Trophoblast cell (in vitro differentiated cells and primary cell): ENCODE data around the gene TJP2.

Experiments
- DNase-seq, 2 donors: peaks; one replicate each; pipeline ENCODE4 v3.0.0-alpha.2; 2016
- H2AFZ ChIP-seq: 2 replicates; pipeline ENCODE4 v1.6.1; 2013; ENCODE audit warnings: low read length, moderate library complexity, mild to moderate bottlenecking; ENCODE audit not compliant: insufficient read depth, poor library complexity
- H2AK5ac ChIP-seq: 2 replicates; pipeline ENCODE4 v1.6.1; 2013; ENCODE audit warnings: mild to moderate bottlenecking, low read length
- H2BK120ac ChIP-seq: 2 replicates; pipeline ENCODE4 v1.6.1; 2013; ENCODE audit warnings: low read length, mild to moderate bottlenecking, moderate library complexity; ENCODE audit not compliant: insufficient read depth, poor library complexity
- H2BK12ac ChIP-seq: 2 replicates; pipeline ENCODE4 v1.6.1; 2013; ENCODE audit warnings: mild to moderate bottlenecking, low read length, moderate library complexity
- H2BK5ac ChIP-seq: 2 replicates; pipeline ENCODE4 v1.6.1; 2013; ENCODE audit warnings: low read length, low read depth, moderate library complexity, mild to moderate bottlenecking; ENCODE audit not compliant: poor library complexity
- H3K14ac ChIP-seq: 2 replicates; pipeline ENCODE4 v1.6.1; 2013; ENCODE audit warnings: mild to moderate bottlenecking, low read length
- H3K18ac ChIP-seq: 2 replicates; pipeline ENCODE4 v1.6.1; 2013; ENCODE audit warnings: mild to moderate bottlenecking, low read length
- H3K23ac ChIP-seq: 2 replicates; pipeline ENCODE4 v1.6.1; 2013; ENCODE audit warnings: low read length
- H3K27ac ChIP-seq: 2 replicates; pipeline ENCODE4 v1.5.1; 2013; ENCODE audit warnings: low read depth, mild to moderate bottlenecking, inconsistent platforms, low read length, moderate library complexity
- H3K27me3 ChIP-seq: 2 replicates; pipeline ENCODE4 v1.6.1; 2013; ENCODE audit warnings: inconsistent platforms, mild to moderate bottlenecking, low read length, moderate library complexity; ENCODE audit not compliant: insufficient read depth
- H3K36me3 ChIP-seq, 2 experiments: 1 replicate in 1 of 2; 2 replicates in 1 of 2; pipeline ENCODE4 v1.6.1; 2013; ENCODE audit warnings: low read length in 2 of 2, mild to moderate bottlenecking in 2 of 2, moderate library complexity in 1 of 2; ENCODE audit not compliant: insufficient read depth in 2 of 2, control insufficient read depth in 1 of 2
- H3K4ac ChIP-seq: 2 replicates; pipeline ENCODE4 v1.6.1; 2013; ENCODE audit warnings: low read depth, mild to moderate bottlenecking, low read length, moderate library complexity
- H3K4me1 ChIP-seq, 2 experiments: 1 replicate in 1 of 2; 2 replicates in 1 of 2; pipeline ENCODE4 v1.6.1; 2013; ENCODE audit warnings: low read length in 2 of 2, mild to moderate bottlenecking in 2 of 2, moderate library complexity in 1 of 2; ENCODE audit not compliant: insufficient read depth in 2 of 2, control insufficient read depth in 1 of 2
- H3K4me2 ChIP-seq: 2 replicates; pipeline ENCODE4 v1.6.1; 2013; ENCODE audit warnings: inconsistent platforms, mild to moderate bottlenecking, low read length, moderate library complexity
- H3K4me3 ChIP-seq: 2 replicates; pipeline ENCODE4 v1.5.1; 2013; ENCODE audit warnings: mild to moderate bottlenecking, low read depth, low read length, inconsistent platforms
- H3K79me1 ChIP-seq: one replicate; pipeline ENCODE4 v1.6.1; 2013; ENCODE audit warnings: low read length
- H3K79me2 ChIP-seq: 2 replicates; pipeline ENCODE4 v1.6.1; 2013; ENCODE audit warnings: low read length, mild to moderate bottlenecking; ENCODE audit not compliant: control insufficient read depth, insufficient read depth, poor library complexity
- H3K9ac ChIP-seq: 2 replicates; pipeline ENCODE4 v1.6.1; 2013; ENCODE audit warnings: mild to moderate bottlenecking, low read length
- H3K9me3 ChIP-seq: 2 replicates; pipeline ENCODE4 v1.6.1; 2013; ENCODE audit warnings: low read depth, mild to moderate bottlenecking, control low read depth, inconsistent platforms, low read length; ENCODE audit not compliant: insufficient read depth
- H4K12ac ChIP-seq: 2 replicates; pipeline ENCODE4 v1.6.1; 2013; ENCODE audit warnings: low read depth, mild to moderate bottlenecking, low read length, moderate library complexity
- H4K8ac ChIP-seq: 2 replicates; pipeline ENCODE4 v1.6.1; 2013; ENCODE audit warnings: low read depth, mild to moderate bottlenecking, low read length, moderate library complexity
- H4K91ac ChIP-seq: one replicate; pipeline ENCODE4 v1.6.1; 2013; ENCODE audit warnings: low read depth, mild to moderate bottlenecking, low read length, moderate library complexity
- WGBS: extraction: QIAGEN DNeasy Blood & Tissue Kit; methylation state at CpG from one replicate; pipeline ENCODE4 v1.1.7; 2013; ENCODE audit warnings: missing lambda C conversion rate; ENCODE audit not compliant: insufficient read length, insufficient coverage; ENCODE audit errors: extremely low coverage; 5-methylcytosine and 5-hydroxymethylcytosine counted together

Gene TJP2

DNA sequence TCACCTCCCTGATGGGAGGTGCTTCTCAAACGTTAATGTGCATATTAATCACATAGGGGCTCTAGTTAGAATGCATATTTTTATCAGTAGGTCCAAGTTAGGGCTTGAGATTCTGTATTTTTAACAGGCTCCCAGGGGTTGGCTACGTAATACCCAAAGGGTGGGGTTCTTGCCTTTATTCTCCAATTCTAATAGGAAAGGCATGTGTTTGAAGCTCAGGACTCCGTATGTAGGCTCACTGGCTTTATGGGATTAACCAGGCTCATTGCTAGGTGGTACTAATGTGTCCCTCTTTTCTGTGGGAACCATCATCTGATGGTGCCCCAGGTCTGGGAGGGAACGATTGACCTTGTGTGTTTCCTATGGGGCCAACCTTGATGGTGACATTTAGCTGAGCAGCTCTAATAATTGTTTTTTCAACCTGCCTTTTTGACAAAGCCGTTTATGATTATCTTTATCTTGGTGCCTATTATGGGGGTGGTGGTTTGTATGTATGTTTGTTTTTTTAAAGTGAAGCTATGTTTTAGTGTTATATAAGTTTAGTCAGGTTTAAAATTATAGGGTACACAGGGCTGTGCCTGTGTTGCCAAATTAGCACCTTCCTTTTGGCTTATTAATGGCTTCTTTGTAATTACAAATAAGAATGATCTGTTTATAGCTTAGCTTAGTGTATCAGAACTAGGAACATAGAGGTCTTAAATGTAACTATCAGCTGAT lies 20.8 kb downstream of the TJP2 start:
- peaks cover 1% of the 10 kb centered on the region for H3K79me1 ChIP-seq
- DNase-seq: no peak
- H3K9me3 ChIP-seq: no peaks in the 10 kb centered on the region
- no CpG with 5 or more reads among the region's 5 CpGs for WGBS
- H4K91ac ChIP-seq: no peak overlapping the region
- no peak overlapping the region for H3K4me3 ChIP-seq
- no peak overlapping the region for H3K9ac ChIP-seq
- H3K4ac ChIP-seq: peak overlapping the region; percentile 94
- no peak overlapping the region for H3K14ac ChIP-seq
- H3K27ac ChIP-seq: no peak overlapping the region
- no peaks in the 10 kb centered on the region for H3K27me3 ChIP-seq
- H3K18ac ChIP-seq: no peak overlapping the region
- H2AK5ac ChIP-seq: no peak overlapping the region
- no peak overlapping the region for H2BK12ac ChIP-seq
- no peak overlapping the region for H3K23ac ChIP-seq
- no peak overlapping the region for H2AFZ ChIP-seq
- H3K79me2 ChIP-seq: peaks cover 23% of the 10 kb centered on the region
- no peak overlapping the region for H2BK5ac ChIP-seq
- H3K36me3 ChIP-seq: no peaks in the 10 kb centered on the region
- H4K12ac ChIP-seq: no peak overlapping the region
- no peak overlapping the region for H3K4me2 ChIP-seq
- H4K8ac ChIP-seq: no peak overlapping the region
- peaks cover 17% of the 10 kb centered on the region in 2 experiments for H3K4me1 ChIP-seq
- H2BK120ac ChIP-seq: no peak overlapping the region

DNA sequence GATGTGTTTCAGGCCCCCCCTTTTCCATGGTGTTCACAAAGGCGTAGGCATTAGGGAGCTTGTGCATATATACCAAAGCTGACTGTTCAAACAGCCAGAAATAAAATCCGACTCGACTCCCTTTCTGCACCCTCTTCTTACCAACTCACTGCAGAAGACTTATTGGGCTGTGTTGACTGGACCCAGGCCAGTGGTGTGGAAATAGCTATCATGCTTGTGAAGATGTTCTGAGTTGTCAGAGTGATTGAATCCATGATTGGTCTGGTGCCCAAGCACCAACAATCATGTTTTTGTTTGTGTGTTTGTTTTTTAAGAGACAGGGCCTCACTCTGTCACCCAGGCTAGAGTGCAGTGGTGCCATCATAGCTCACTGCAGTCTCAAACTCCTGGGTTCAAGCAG lies 21.6 kb downstream of the TJP2 start:
- Histone ChIP-seq H4K12ac (no peak overlapping the region), H4K8ac (no peak overlapping the region), H3K4me3 (no peak overlapping the region), H2AFZ (no peak overlapping the region), H3K4me2 (no peak overlapping the region), H3K27ac (no peak overlapping the region), H3K4me1 (peaks cover 17 to 19% of the 10 kb centered on the region in 2 experiments), H2BK120ac (no peak overlapping the region), H3K79me1 (no peaks in the 10 kb centered on the region), H2BK5ac (no peak overlapping the region), H3K9me3 (no peaks in the 10 kb centered on the region), H3K79me2 (peaks cover 22% of the 10 kb centered on the region), H2AK5ac (no peak overlapping the region), H3K36me3 (no peaks in the 10 kb centered on the region), H3K9ac (no peak overlapping the region), H3K14ac (no peak overlapping the region), H4K91ac (no peak overlapping the region), H2BK12ac (no peak overlapping the region), H3K23ac (no peak overlapping the region), H3K18ac (no peak overlapping the region), H3K4ac (peak overlapping the region; percentile 31), H3K27me3 (no peaks in the 10 kb centered on the region)
- DNase-seq: no peak
- no CpG with 5 or more reads among the region's 3 CpGs for WGBS

DNA sequence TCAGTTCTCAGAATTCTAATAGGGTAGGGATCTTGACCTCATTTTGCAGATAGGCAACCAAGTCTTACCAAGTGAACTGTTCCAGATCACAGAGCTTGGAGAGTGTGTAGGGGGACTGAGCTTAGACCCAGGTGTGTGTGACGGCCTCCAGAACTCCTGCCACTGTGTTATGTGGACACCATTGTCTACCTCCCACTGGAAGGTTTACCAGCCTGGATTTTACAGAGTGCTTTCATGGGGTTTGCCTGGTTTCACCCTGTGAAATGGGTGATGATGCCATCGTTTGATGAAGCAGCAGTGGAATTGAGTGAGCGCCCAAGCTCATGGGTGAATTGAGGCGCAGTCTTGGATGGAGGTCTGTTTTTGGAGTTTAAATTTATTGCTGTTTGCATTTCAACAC lies 23.6 kb downstream of the TJP2 start:
- Histone ChIP-seq H3K27me3 (no peaks in the 10 kb centered on the region), H3K23ac (no peak overlapping the region), H3K9ac (no peak overlapping the region), H3K36me3 (no peaks in the 10 kb centered on the region), H3K4ac (peak overlapping the region; percentile 89), H2AK5ac (no peak overlapping the region), H3K14ac (no peak overlapping the region), H4K91ac (no peak overlapping the region), H3K79me1 (no peaks in the 10 kb centered on the region), H3K4me3 (no peak overlapping the region), H3K9me3 (no peaks in the 10 kb centered on the region), H2BK12ac (no peak overlapping the region), H3K4me1 (peaks cover 13 to 18% of the 10 kb centered on the region in 2 experiments), H3K27ac (no peak overlapping the region), H4K12ac (no peak overlapping the region), H2AFZ (no peak overlapping the region), H2BK120ac (no peak overlapping the region), H3K79me2 (peaks cover 24% of the 10 kb centered on the region), H4K8ac (no peak overlapping the region), H2BK5ac (peak overlapping the region; percentile 22), H3K18ac (peak overlapping the region; percentile 62), H3K4me2 (no peak overlapping the region)
- no peak for DNase-seq
- no CpG with 5 or more reads among the region's 4 CpGs for WGBS

DNA sequence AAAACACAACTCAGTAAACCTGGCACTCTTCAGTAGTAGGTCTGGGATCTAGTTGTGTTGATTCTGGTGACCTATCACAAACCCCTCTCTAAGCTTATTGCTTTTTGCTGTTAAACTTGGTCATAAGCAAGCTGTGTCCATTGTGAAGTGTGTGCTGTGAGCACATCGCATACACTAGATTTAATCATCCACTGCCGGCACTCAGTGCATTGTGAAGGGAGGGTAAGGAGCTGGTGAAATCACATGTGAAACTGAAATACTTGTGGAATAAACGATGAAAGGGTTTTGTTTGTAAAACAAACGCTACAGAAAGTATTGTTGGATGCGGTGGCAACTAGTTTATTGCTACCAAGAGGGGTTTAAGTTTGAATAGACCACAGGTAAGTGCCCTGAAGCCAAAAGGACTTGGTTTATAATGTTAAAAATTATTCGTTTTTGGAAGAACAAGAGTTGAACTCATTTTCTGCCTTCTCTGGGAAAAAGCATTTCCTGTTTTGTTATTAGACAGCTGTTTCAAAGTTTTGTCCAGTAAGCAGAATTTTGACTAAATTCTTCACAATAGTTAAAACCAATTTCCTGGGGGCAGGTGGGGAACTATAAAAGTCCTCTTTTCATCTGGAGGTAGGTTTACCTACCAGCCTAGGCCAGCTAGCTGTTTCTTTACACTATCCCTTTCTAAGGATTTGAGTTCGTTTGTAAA lies 24.6 kb downstream of the TJP2 start:
- no peak overlapping the region for H3K4me2 ChIP-seq
- no peak overlapping the region for H3K4me3 ChIP-seq
- H3K4ac ChIP-seq: peak overlapping the region; percentile 53
- no peak overlapping the region for H2AK5ac ChIP-seq
- H2AFZ ChIP-seq: no peak overlapping the region
- no peak for DNase-seq
- H3K79me1 ChIP-seq: no peaks in the 10 kb centered on the region
- H3K36me3 ChIP-seq: no peaks in the 10 kb centered on the region
- no peaks in the 10 kb centered on the region for H3K9me3 ChIP-seq
- H4K91ac ChIP-seq: no peak overlapping the region
- H3K9ac ChIP-seq: no peak overlapping the region
- no peak overlapping the region for H3K27ac ChIP-seq
- no peak overlapping the region for H2BK12ac ChIP-seq
- H4K12ac ChIP-seq: no peak overlapping the region
- no peak overlapping the region for H4K8ac ChIP-seq
- H3K14ac ChIP-seq: no peak overlapping the region
- no peaks in the 10 kb centered on the region for H3K27me3 ChIP-seq
- no peak overlapping the region for H3K23ac ChIP-seq
- WGBS: no CpG with 5 or more reads among the region's 7 CpGs
- no peak overlapping the region for H2BK120ac ChIP-seq
- peaks cover 23% of the 10 kb centered on the region for H3K79me2 ChIP-seq
- no peak overlapping the region for H2BK5ac ChIP-seq
- H3K18ac ChIP-seq: no peak overlapping the region
- H3K4me1 ChIP-seq: peaks cover 12 to 18% of the 10 kb centered on the region in 2 experiments
